SK-N-MC (cell line): Measurements from ENCODE around the gene MALRD1.

ENCODE experiments used
- DNase-seq: peaks from one replicate; pipeline ENCODE4 v3.0.0-alpha.2; 2011; ENCODE audit warnings: low read depth, low spot score
- H3K27ac ChIP-seq: fragments of 200-600 bp; sonication (generic); 2 replicates; pipeline ENCODE4 v1.5.1; 2016; ENCODE audit warnings: mixed run types
- H3K36me3 ChIP-seq: fragments of 200-600 bp; sonication (generic); 2 replicates; pipeline ENCODE4 v1.6.1; 2017; ENCODE audit warnings: antibody characterized with exemption, low read length, mixed read lengths; ENCODE audit not compliant: insufficient read depth
- H3K4me3 ChIP-seq: fragments of 200-600 bp; sonication (generic); 2 replicates; pipeline ENCODE4 v1.5.1; 2016
- H3K9ac ChIP-seq: fragments of 200-600 bp; sonication (generic); 2 replicates; pipeline ENCODE4 v1.8.0; 2017; ENCODE audit warnings: mixed run types, mixed read lengths; ENCODE audit not compliant: insufficient read length
- H3K9me3 ChIP-seq: fragments of 200-600 bp; sonication (generic); 2 replicates; pipeline ENCODE4 v1.6.1; 2017; ENCODE audit warnings: low read depth, mild to moderate bottlenecking, antibody characterized with exemption, low read length, moderate library complexity, mixed read lengths
- EZH2 ChIP-seq: fragments of 200-600 bp; sonication (generic); IDR thresholded peaks from one replicate; pipeline ENCODE4 v1.6.1; 2017; ENCODE audit warnings: antibody characterized with exemption
- FOXP2 ChIP-seq: optimal IDR thresholded peaks from 2 replicates; pipeline ENCODE3; 2011; ENCODE audit warnings: mild to moderate bottlenecking, moderate library complexity; ENCODE audit not compliant: insufficient read depth; ENCODE audit errors: extremely low read length, control extremely low read depth
- POLR2AphosphoS5 ChIP-seq: IDR thresholded peaks from 2 replicates; pipeline ENCODE4 v1.6.1; 2012; ENCODE audit warnings: mild to moderate bottlenecking, low read depth, low read length, borderline replicate concordance

Gene MALRD1

GRCh38 chr10:19713800-19714525 is 665.4 kb downstream of the MALRD1 start:
- H3K4me3 ChIP-seq: no peak overlapping the region
- no peak for DNase-seq
- TF ChIP-seq EZH2: no peak
- TF ChIP-seq FOXP2: no peak
- no peak for TF ChIP-seq POLR2AphosphoS5
- H3K9ac ChIP-seq: no peak overlapping the region
- H3K27ac ChIP-seq: no peak overlapping the region
- no peaks in the 10 kb centered on the region for H3K36me3 ChIP-seq
- H3K9me3 ChIP-seq: no peaks in the 10 kb centered on the region

GRCh38 chr10:19719284-19719683 is 670.7 kb downstream of the MALRD1 start:
- peak overlapping the region; percentile 60 for H3K9ac ChIP-seq
- no peaks in the 10 kb centered on the region for H3K9me3 ChIP-seq
- peak overlapping the region; percentile 69 for H3K4me3 ChIP-seq
- DNase-seq: peak; percentile 88
- peak overlapping the region; percentile 98 for H3K27ac ChIP-seq
- TF ChIP-seq EZH2: no peak
- TF ChIP-seq POLR2AphosphoS5: peak; percentile 41; the same call in 1 of the 2 replicates
- H3K36me3 ChIP-seq: no peaks in the 10 kb centered on the region

GRCh38 chr10:19724287-19724686 is 675.7 kb downstream of the MALRD1 start:
- Histone ChIP-seq H3K36me3 (no peaks in the 10 kb centered on the region), H3K9me3 (no peaks in the 10 kb centered on the region), H3K4me3 (no peak overlapping the region), H3K27ac (no peak overlapping the region), H3K9ac (no peak overlapping the region)
- no peak for DNase-seq
- TF ChIP-seq FOXP2 (no peak), POLR2AphosphoS5 (no peak), EZH2 (no peak)

- no peak for TF ChIP-seq POLR2AphosphoS5
- no peak for TF ChIP-seq EZH2
- TF ChIP-seq FOXP2: no peak
- no peaks in the 10 kb centered on the region for H3K36me3 ChIP-seq
- H3K4me3 ChIP-seq: no peak overlapping the region
- no peak for DNase-seq
- no peak overlapping the region for H3K9ac ChIP-seq
- no peak overlapping the region for H3K27ac ChIP-seq
- H3K9me3 ChIP-seq: no peaks in the 10 kb centered on the region
Observed at GRCh38 chr10:19728376-19728775, 679.8 kb downstream of the MALRD1 start.

- DNase-seq: no peak
- Histone ChIP-seq H3K27ac (no peak overlapping the region), H3K36me3 (no peaks in the 10 kb centered on the region), H3K4me3 (no peak overlapping the region), H3K9me3 (no peaks in the 10 kb centered on the region), H3K9ac (no peak overlapping the region)
- TF ChIP-seq FOXP2 (no peak), EZH2 (no peak), POLR2AphosphoS5 (no peak)
Observed at GRCh38 chr10:19728964-19729363, 680.4 kb downstream of the MALRD1 start.

GRCh38 chr10:19730167-19730906 is 681.7 kb downstream of the MALRD1 start:
- no peak for DNase-seq
- Histone ChIP-seq H3K4me3 (no peak overlapping the region), H3K9ac (no peak overlapping the region)

GRCh38 chr10:19730907-19731217 is 682.3 kb downstream of the MALRD1 start:
- H3K9ac ChIP-seq: no peak overlapping the region
- TF ChIP-seq FOXP2: no peak
- no peak for TF ChIP-seq POLR2AphosphoS5
- no peak for TF ChIP-seq EZH2
- no peak for DNase-seq
- H3K36me3 ChIP-seq: no peaks in the 10 kb centered on the region
- H3K4me3 ChIP-seq: no peak overlapping the region
- no peak overlapping the region for H3K27ac ChIP-seq
- H3K9me3 ChIP-seq: no peaks in the 10 kb centered on the region

More at GRCh38 chr10:19730167-19730906, 681.7 kb downstream of the MALRD1 start:
- Histone ChIP-seq H3K36me3 (no peaks in the 10 kb centered on the region), H3K9me3 (no peaks in the 10 kb centered on the region), H3K27ac (no peak overlapping the region)
- TF ChIP-seq POLR2AphosphoS5 (no peak), EZH2 (no peak), FOXP2 (no peak)

GRCh38 chr10:19731560-19731959 is 683.0 kb downstream of the MALRD1 start:
- H3K9me3 ChIP-seq: no peaks in the 10 kb centered on the region
- H3K27ac ChIP-seq: no peak overlapping the region
- no peaks in the 10 kb centered on the region for H3K36me3 ChIP-seq
- no peak for DNase-seq
- TF ChIP-seq FOXP2 (no peak), POLR2AphosphoS5 (no peak), EZH2 (no peak)
- no peak overlapping the region for H3K4me3 ChIP-seq
- no peak overlapping the region for H3K9ac ChIP-seq
